HEK293 (cell line): ENCODE results near the gene MRPL47.

Experiments used
- CTCF ChIA-PET: fragments of 350-600 bp; formaldehyde crosslinking; extraction: SDS; loops from one replicate; lab custom pipeline; 2021; ENCODE audit warnings: antibody characterized with exemption; lab: Yijun Ruan, JAX
- POLR2A ChIA-PET: fragments of 300-600 bp; formaldehyde crosslinking; extraction: SDS; loops from one replicate; lab custom pipeline; 2020; ENCODE audit warnings: antibody characterized with exemption, inconsistent platforms; lab: Yijun Ruan, JAX
- H3K27ac ChIP-seq: fragments of 200-500 bp; sonication (Bioruptor generic); 2 replicates; pipeline ENCODE4 v1.5.1; 2014; ENCODE audit warnings: low read depth, low read length, control low read depth, inconsistent platforms; ENCODE audit errors: extremely low read depth
- H3K36me3 ChIP-seq, 2 experiments: fragments of 200-500 bp in 1 of 2; sonication (Bioruptor generic) in 1 of 2; 1 replicate in 1 of 2; 2 replicates in 1 of 2; pipeline ENCODE4 v1.5.1; 2014 to 2017; ENCODE audit warnings: inconsistent platforms in 2 of 2, low read length in 2 of 2; ENCODE audit not compliant: control insufficient read depth in 2 of 2, insufficient read depth in 1 of 2
- H3K4me1 ChIP-seq: fragments of 200-500 bp; sonication (Bioruptor generic); 2 replicates; pipeline ENCODE4 v1.5.1; 2014; ENCODE audit warnings: mild to moderate bottlenecking, low read length, inconsistent platforms; ENCODE audit not compliant: control insufficient read depth, insufficient read depth
- H3K4me3 ChIP-seq: 2 replicates; pipeline ENCODE4 v1.5.1; 2011; ENCODE audit warnings: low read depth, mild to moderate bottlenecking, control low read depth, low read length, moderate library complexity
- H3K9me3 ChIP-seq: fragments of 200-500 bp; sonication (Bioruptor generic); 2 replicates; pipeline ENCODE4 v1.5.1; 2014; ENCODE audit warnings: low read depth, low read length, inconsistent platforms; ENCODE audit not compliant: control insufficient read depth, insufficient read depth
- AEBP2 ChIP-seq: fragments of 450-650 bp; formaldehyde crosslinking; IDR thresholded peaks from 2 replicates; pipeline ENCODE4 v1.5.1; 2016; ENCODE audit warnings: missing biosample characterization, missing genetic modification characterization, borderline replicate concordance
- GLIS1 ChIP-seq: fragments of 450-650 bp; formaldehyde crosslinking; IDR thresholded peaks from 2 replicates; pipeline ENCODE4 v1.5.1; 2016; ENCODE audit warnings: missing biosample characterization, missing genetic modification characterization
- OSR2 ChIP-seq: fragments of 450-650 bp; formaldehyde crosslinking; IDR thresholded peaks from 2 replicates; pipeline ENCODE4 v1.5.1; 2016; ENCODE audit warnings: missing biosample characterization, missing genetic modification characterization
- REPIN1 ChIP-seq: fragments of 450-650 bp; formaldehyde crosslinking; IDR thresholded peaks from 2 replicates; pipeline ENCODE4 v1.5.1; 2017; ENCODE audit warnings: missing biosample characterization, missing genetic modification characterization, low read depth
- SCRT1 ChIP-seq: fragments of 450-650 bp; formaldehyde crosslinking; IDR thresholded peaks from 2 replicates; pipeline ENCODE4 v1.5.1; 2016; ENCODE audit warnings: missing biosample characterization, missing genetic modification characterization, borderline replicate concordance
- ZFHX2 ChIP-seq: fragments of 450-650 bp; formaldehyde crosslinking; conservative IDR thresholded peaks from 2 replicates; pipeline ENCODE4 v1.5.1; 2016; ENCODE audit warnings: missing biosample characterization, missing genetic modification characterization
- ZIC2 ChIP-seq: fragments of 450-650 bp; formaldehyde crosslinking; IDR thresholded peaks from 2 replicates; pipeline ENCODE4 v1.5.1; 2016; ENCODE audit warnings: missing biosample characterization, missing genetic modification characterization
- ZNF157 ChIP-seq: fragments of 450-650 bp; formaldehyde crosslinking; IDR thresholded peaks from 2 replicates; pipeline ENCODE4 v1.5.1; 2016; ENCODE audit warnings: missing biosample characterization, missing genetic modification characterization
- ZNF184 ChIP-seq: fragments of 450-650 bp; IDR thresholded peaks from 2 replicates; pipeline ENCODE4 v1.5.1; 2018; ENCODE audit warnings: missing biosample characterization, mild to moderate bottlenecking, missing genetic modification characterization
- ZNF211 ChIP-seq: fragments of 450-650 bp; formaldehyde crosslinking; IDR thresholded peaks from 2 replicates; pipeline ENCODE4 v1.5.1; 2016; ENCODE audit warnings: low read depth, missing biosample characterization, missing genetic modification characterization
- ZNF274 ChIP-seq, 2 experiments: fragments of 200-500 bp in 1 of 2; fragments of 450-650 bp in 1 of 2; sonication (Bioruptor generic) in 1 of 2; formaldehyde crosslinking in 1 of 2; IDR thresholded peaks; 2 replicates each; pipeline versions ENCODE4 v1.5.1 to v1.6.1; 2014 to 2016; ENCODE audit warnings: borderline replicate concordance in 1 of 2, inconsistent platforms in 1 of 2, low read length in 1 of 2, missing biosample characterization in 1 of 2, missing genetic modification characterization in 1 of 2
- ZNF311 ChIP-seq: fragments of 450-650 bp; formaldehyde crosslinking; IDR thresholded peaks from 2 replicates; pipeline ENCODE4 v1.5.1; 2017; ENCODE audit warnings: missing biosample characterization, missing genetic modification characterization, borderline replicate concordance
- ZNF366 ChIP-seq: fragments of 450-650 bp; formaldehyde crosslinking; conservative IDR thresholded peaks from 2 replicates; pipeline ENCODE4 v1.5.1; 2016; ENCODE audit warnings: missing biosample characterization, missing genetic modification characterization
- ZNF473 ChIP-seq: fragments of 450-650 bp; formaldehyde crosslinking; IDR thresholded peaks from 2 replicates; pipeline ENCODE4 v1.5.1; 2017; ENCODE audit warnings: missing biosample characterization, missing genetic modification characterization
- ZNF521 ChIP-seq: fragments of 450-650 bp; formaldehyde crosslinking; IDR thresholded peaks from 2 replicates; pipeline ENCODE4 v1.5.1; 2017; ENCODE audit warnings: missing biosample characterization, mild to moderate bottlenecking, missing genetic modification characterization
- ZNF580 ChIP-seq: fragments of 450-650 bp; formaldehyde crosslinking; IDR thresholded peaks from 2 replicates; pipeline ENCODE4 v1.5.1; 2016; ENCODE audit warnings: missing biosample characterization, missing genetic modification characterization
- ZNF629 ChIP-seq: fragments of 450-650 bp; formaldehyde crosslinking; IDR thresholded peaks from 2 replicates; pipeline ENCODE4 v1.5.1; 2017; ENCODE audit warnings: missing biosample characterization, missing genetic modification characterization
- ZNF837 ChIP-seq: fragments of 450-650 bp; formaldehyde crosslinking; IDR thresholded peaks from 2 replicates; pipeline ENCODE4 v1.5.1; 2016; ENCODE audit warnings: missing biosample characterization, missing genetic modification characterization
- TF ChIP-seq, protein P1 (sequence below): fragments of 450-650 bp; formaldehyde crosslinking; IDR thresholded peaks from 2 replicates; pipeline ENCODE4 v1.5.1; 2016; ENCODE audit warnings: missing biosample characterization, missing genetic modification characterization

The MRPL47 gene

GRCh38 chr3:179608931-179609720, 4.7 kb upstream of the MRPL47 start:
- TF ChIP-seq ZNF580 = no peak
- TF ChIP-seq, protein P1, sequence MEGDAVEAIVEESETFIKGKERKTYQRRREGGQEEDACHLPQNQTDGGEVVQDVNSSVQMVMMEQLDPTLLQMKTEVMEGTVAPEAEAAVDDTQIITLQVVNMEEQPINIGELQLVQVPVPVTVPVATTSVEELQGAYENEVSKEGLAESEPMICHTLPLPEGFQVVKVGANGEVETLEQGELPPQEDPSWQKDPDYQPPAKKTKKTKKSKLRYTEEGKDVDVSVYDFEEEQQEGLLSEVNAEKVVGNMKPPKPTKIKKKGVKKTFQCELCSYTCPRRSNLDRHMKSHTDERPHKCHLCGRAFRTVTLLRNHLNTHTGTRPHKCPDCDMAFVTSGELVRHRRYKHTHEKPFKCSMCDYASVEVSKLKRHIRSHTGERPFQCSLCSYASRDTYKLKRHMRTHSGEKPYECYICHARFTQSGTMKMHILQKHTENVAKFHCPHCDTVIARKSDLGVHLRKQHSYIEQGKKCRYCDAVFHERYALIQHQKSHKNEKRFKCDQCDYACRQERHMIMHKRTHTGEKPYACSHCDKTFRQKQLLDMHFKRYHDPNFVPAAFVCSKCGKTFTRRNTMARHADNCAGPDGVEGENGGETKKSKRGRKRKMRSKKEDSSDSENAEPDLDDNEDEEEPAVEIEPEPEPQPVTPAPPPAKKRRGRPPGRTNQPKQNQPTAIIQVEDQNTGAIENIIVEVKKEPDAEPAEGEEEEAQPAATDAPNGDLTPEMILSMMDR (tag by site-specific recombination) = no peak
- TF ChIP-seq GLIS1 = no peak
- no peak for TF ChIP-seq SCRT1 (tag by site-specific recombination)
- TF ChIP-seq ZNF184 (tag by site-specific recombination) = no peak
- TF ChIP-seq ZIC2 (tag by site-specific recombination) = no peak
- no peak for TF ChIP-seq ZNF366 (tag by site-specific recombination)
- no peak for TF ChIP-seq ZNF211 (tag by site-specific recombination)
- TF ChIP-seq OSR2 (tag by site-specific recombination) = no peak
- TF ChIP-seq ZNF311 (tag by site-specific recombination) = no peak
- no peak for TF ChIP-seq ZNF837 (tag by site-specific recombination)
- no peak for TF ChIP-seq ZNF274 (IDR thresholded peaks at IDR 0.05; ENCODE audit: low read length)
- TF ChIP-seq ZNF274 (tag by site-specific recombination; IDR thresholded peaks at IDR 0.05; ENCODE audit: borderline replicate concordance) = no peak
- TF ChIP-seq REPIN1 (tag by site-specific recombination) = no peak
- no peak for TF ChIP-seq ZNF473 (tag by site-specific recombination)
- ChIA-PET POLR2A (no interaction called here), CTCF (no interaction called here)
- Histone ChIP-seq H3K36me3 (peaks cover 5 to 16% of the 10 kb centered on the region in 2 experiments; a peak in 2 of 3 replicates), H3K9me3 (no peaks in the 10 kb centered on the region), H3K27ac (no peak overlapping the region), H3K4me1 (no peaks in the 10 kb centered on the region), H3K4me3 (no peak overlapping the region)

GRCh38 chr3:179606534-179607085, 2.2 kb upstream of the MRPL47 start:
- Histone ChIP-seq H3K9me3 (no peaks in the 10 kb centered on the region), H3K27ac (no peak overlapping the region), H3K36me3 (peaks cover 9 to 22% of the 10 kb centered on the region in 2 experiments; a peak in 2 of 3 replicates), H3K4me1 (no peaks in the 10 kb centered on the region; the same call in 1 of the 2 replicates), H3K4me3 (no peak overlapping the region)
- ChIA-PET POLR2A (no interaction called here), CTCF (no interaction called here)
- TF ChIP-seq ZNF157 (tag by site-specific recombination) = no peak
- no peak for TF ChIP-seq AEBP2 (tag by site-specific recombination)
- no peak for TF ChIP-seq ZNF629 (tag by site-specific recombination)
- TF ChIP-seq ZFHX2 = no peak
- no peak for TF ChIP-seq ZNF521 (tag by site-specific recombination)
